Transverse colon (tissue), 4 donors: ENCODE results near the gene TMEM255B.
A peak's percentile ranks its signal among the peaks of the same experiment; 100 is the strongest.

Experiments used
- POLR2A ChIP-seq: fragments of 450-650 bp; IDR thresholded peaks from one replicate; pipeline ENCODE4 v1.6.1; 2016; ENCODE audit warnings: antibody characterized with exemption, mild to moderate bottlenecking, moderate library complexity
- POLR2AphosphoS5 ChIP-seq, 3 donors: sonication (generic); formaldehyde crosslinking; IDR thresholded peaks; one replicate each; pipeline ENCODE4 v1.6.1; 2016; ENCODE audit warnings: antibody characterized with exemption in 3 of 3
- TF ChIP-seq, protein P1 (sequence below), 5 experiments: fragments of 200-600 bp in 3 of 5; fragments of 450-650 bp in 2 of 5; sonication (generic) in 3 of 5; IDR thresholded peaks; 1 replicate in 2 of 5; 2 replicates in 3 of 5; pipeline ENCODE4 v1.5.1; 2016 to 2017; ENCODE audit warnings: antibody characterized with exemption in 5 of 5, inconsistent platforms in 3 of 5, mild to moderate bottlenecking in 2 of 5, moderate library complexity in 1 of 5

DNA sequence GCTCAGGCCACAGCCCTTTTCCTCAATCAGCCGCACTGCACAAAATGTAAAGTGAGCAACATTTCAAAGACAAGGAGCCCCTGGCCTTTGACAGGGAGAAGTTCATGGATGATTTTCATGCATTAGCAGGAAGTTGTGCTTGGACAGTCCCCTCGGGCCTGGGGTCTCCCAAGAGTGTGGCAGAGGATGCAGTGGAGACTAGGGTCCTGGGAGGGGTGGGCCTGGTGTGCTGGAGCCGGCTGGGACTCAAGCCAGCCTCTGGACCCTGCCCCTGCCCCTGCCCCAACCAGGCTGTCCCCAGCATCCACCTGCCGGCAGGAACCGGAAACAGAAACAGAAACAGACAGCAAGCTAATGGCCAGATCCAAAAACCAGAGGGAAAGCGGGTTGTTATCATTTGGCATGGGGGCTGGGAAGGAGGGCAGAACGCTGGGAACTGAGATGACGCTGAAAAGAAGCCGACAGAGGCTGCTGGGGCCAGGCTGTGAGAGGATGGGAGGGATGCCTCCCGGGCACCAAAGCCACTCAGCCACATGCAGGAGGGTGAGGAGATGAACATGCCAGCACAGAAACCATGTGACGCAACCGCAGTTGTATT lies 102.5 kb downstream of the TMEM255B start:
- TF ChIP-seq, protein P1, sequence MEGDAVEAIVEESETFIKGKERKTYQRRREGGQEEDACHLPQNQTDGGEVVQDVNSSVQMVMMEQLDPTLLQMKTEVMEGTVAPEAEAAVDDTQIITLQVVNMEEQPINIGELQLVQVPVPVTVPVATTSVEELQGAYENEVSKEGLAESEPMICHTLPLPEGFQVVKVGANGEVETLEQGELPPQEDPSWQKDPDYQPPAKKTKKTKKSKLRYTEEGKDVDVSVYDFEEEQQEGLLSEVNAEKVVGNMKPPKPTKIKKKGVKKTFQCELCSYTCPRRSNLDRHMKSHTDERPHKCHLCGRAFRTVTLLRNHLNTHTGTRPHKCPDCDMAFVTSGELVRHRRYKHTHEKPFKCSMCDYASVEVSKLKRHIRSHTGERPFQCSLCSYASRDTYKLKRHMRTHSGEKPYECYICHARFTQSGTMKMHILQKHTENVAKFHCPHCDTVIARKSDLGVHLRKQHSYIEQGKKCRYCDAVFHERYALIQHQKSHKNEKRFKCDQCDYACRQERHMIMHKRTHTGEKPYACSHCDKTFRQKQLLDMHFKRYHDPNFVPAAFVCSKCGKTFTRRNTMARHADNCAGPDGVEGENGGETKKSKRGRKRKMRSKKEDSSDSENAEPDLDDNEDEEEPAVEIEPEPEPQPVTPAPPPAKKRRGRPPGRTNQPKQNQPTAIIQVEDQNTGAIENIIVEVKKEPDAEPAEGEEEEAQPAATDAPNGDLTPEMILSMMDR (IDR thresholded peaks at IDR 0.05), result peak in 1 of 5 experiments; percentile 22
- TF ChIP-seq POLR2A, result no peak
- no peak for TF ChIP-seq POLR2AphosphoS5 (IDR thresholded peaks at IDR 0.05)
